OCI-LY3 (cell line): ENCODE measurements around the gene PAX2.

ENCODE experiments used
- CTCF ChIP-seq: fragments of 200-600, 300-600 bp; sonication (generic); IDR thresholded peaks from 2 replicates; pipeline ENCODE4 v1.5.1; 2014; ENCODE audit warnings: antibody characterized with exemption, low read length, low read depth
- EZH2phosphoT487 ChIP-seq: fragments of 200-600 bp; shearing (Covaris generic); IDR thresholded peaks from 2 replicates; pipeline ENCODE4 v1.6.1; 2018; ENCODE audit warnings: antibody characterized with exemption, mixed run types, low read depth

GRCh38 chr10:100806356-100806645 is 60.9 kb downstream of the PAX2 start:
- TF ChIP-seq CTCF (no peak), EZH2phosphoT487 (no peak)
